ENCODE measurements around the gene WASF3. TPM values are rescaled to one million over a fixed set of nuclear protein-coding genes. Genes with fewer than 3 reads are reported as not detected.

Gene WASF3
- total and polyA plus RNA-seq, 8 donors, result 3.6 to 9.3 (median 5.2) TPM

- Histone ChIP-seq H3K27me3 (no peaks in the 10 kb centered on the region), H3K27ac (no peak overlapping the region), H3K4me3 (no peak overlapping the region), H3K9me3 (no peaks in the 10 kb centered on the region), H3K36me3 (no peaks in the 10 kb centered on the region), H3K4me1 (no peaks in the 10 kb centered on the region)
- FAIRE-seq, result no peak
- no peak for DNase-seq
- ATAC-seq, result no peak
- no peak for TF ChIP-seq CTCF (IDR thresholded peaks at IDR 0.05)
- intact Hi-C loops (cut with DNase I), result no loop called here
- 68 to 85% methylated on average over 1 of the region's 1 CpG for WGBS, 2 donors
Measured at GRCh38 chr13:26589754-26590153, 32.3 kb downstream of the WASF3 start.

- ATAC-seq (no peak), DNase-seq (no peak), FAIRE-seq (no peak)
- intact Hi-C loops (cut with DNase I), result no loop called here
- Histone ChIP-seq H3K36me3 (no peaks in the 10 kb centered on the region), H3K9me3 (no peaks in the 10 kb centered on the region), H3K27me3 (no peaks in the 10 kb centered on the region), H3K4me3 (no peak overlapping the region), H3K4me1 (no peaks in the 10 kb centered on the region), H3K27ac (no peak overlapping the region)
- TF ChIP-seq CTCF (IDR thresholded peaks at IDR 0.05), result no peak
- 74 to 80% methylated on average over 2 of the region's 2 CpGs for WGBS, 2 donors
Measured at GRCh38 chr13:26590379-26590778, 32.9 kb downstream of the WASF3 start.

DNA sequence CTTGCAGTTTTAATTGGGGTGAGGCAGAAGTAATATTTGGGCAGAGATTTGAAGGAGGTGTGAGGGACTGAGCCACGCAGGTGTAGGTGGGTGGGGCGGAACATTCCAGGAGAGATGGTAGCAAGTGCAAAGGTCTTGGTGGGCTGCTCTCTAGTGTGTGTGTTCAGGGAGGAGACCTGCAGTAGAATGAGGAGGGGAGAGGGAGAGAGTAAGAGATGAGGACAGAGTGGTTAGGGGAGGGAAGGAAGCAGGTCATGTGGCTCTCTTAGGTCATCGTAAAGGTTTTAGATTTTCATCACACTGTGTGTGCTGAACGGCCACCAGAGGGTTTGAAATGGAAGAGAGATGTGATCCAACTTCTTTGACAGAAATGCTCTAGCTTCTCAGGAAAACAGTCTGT, 33.5 kb downstream of the WASF3 start:
- Histone ChIP-seq H3K4me1 (no peaks in the 10 kb centered on the region), H3K36me3 (no peaks in the 10 kb centered on the region), H3K27me3 (no peaks in the 10 kb centered on the region), H3K4me3 (no peak overlapping the region), H3K9me3 (no peaks in the 10 kb centered on the region), H3K27ac (no peak overlapping the region)
- FAIRE-seq (no peak), DNase-seq (no peak), ATAC-seq (no peak)
- WGBS, 2 donors, result 65 to 70% methylated on average over 4 of the region's 4 CpGs
- TF ChIP-seq CTCF (IDR thresholded peaks at IDR 0.05), result no peak
- intact Hi-C loops (cut with DNase I), result no loop called here

DNA sequence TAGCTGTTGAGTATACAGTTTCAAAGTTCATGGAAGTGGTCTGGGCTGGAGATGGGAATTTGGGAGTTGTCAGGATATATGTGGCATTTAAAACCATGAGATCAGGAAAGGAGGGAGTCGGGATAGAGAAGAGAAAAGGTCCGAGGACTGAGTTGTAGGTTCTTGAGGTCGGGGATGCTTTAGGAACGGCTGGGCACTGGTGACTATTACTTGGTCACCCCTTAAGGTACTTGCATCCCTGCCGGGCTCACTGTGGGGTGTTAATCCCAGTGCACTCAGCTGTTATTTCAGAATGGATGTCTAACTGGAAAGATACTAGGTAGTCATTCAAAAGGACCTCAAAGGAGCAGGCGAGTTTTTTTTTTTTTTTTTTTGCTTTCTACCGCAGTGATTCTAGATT, 34.2 kb downstream of the WASF3 start:
- H3K4me3 ChIP-seq, result no peak overlapping the region
- TF ChIP-seq CTCF (IDR thresholded peaks at IDR 0.05), result no peak
- no peak overlapping the region for H3K27ac ChIP-seq
- intact Hi-C loops (cut with DNase I), result no loop called here
- DNase-seq, result no peak
- WGBS, 2 donors, result 82 to 92% methylated on average over 7 of the region's 7 CpGs
- H3K9me3 ChIP-seq, result no peaks in the 10 kb centered on the region
- no peak for FAIRE-seq
- no peaks in the 10 kb centered on the region for H3K4me1 ChIP-seq
- no peak for ATAC-seq
- no peaks in the 10 kb centered on the region for H3K27me3 ChIP-seq
- no peaks in the 10 kb centered on the region for H3K36me3 ChIP-seq

GRCh38 chr13:26593661-26594060, 36.2 kb downstream of the WASF3 start:
- Histone ChIP-seq H3K9me3 (no peaks in the 10 kb centered on the region), H3K4me3 (no peak overlapping the region), H3K36me3 (no peaks in the 10 kb centered on the region), H3K4me1 (no peaks in the 10 kb centered on the region), H3K27me3 (no peaks in the 10 kb centered on the region), H3K27ac (no peak overlapping the region)
- intact Hi-C loops (cut with DNase I), result no loop called here
- FAIRE-seq, result no peak
- 88% methylated on average over 1 of the region's 1 CpG for WGBS, 2 donors
- no peak for TF ChIP-seq CTCF (IDR thresholded peaks at IDR 0.05)
- ATAC-seq, result no peak
- no peak for DNase-seq

Measured in pancreas (tissue), 10 donors.